Activated naive CD4-positive, alpha-beta T cell (primary cell): ENCODE measurements around the gene GHRH.

Experiments used
- DNase-seq, 4 experiments: peaks; one replicate each; lab custom pipeline; 2025; lab: John Stamatoyannopoulos, UW

Gene GHRH

DNA sequence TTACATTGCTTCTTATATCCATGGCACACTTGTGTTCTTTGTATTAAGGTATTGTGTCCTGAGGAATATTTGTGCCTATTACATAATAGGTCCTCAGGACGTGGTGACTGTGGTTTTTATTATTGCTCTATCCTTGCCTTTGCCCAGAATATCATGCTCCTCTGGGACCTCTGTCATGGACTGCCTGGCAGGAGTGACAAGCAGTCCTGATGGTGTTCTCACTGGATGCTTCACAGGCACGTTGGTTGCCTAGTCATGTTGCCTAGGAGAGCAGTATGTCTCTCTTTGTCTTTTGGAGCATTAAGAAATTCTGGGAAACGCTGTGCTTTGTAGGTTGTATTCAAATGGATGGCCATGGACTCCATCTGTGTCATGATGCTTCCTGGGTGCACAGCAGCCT lies 57.6 kb downstream of the GHRH start:
- no peak for DNase-seq

DNA sequence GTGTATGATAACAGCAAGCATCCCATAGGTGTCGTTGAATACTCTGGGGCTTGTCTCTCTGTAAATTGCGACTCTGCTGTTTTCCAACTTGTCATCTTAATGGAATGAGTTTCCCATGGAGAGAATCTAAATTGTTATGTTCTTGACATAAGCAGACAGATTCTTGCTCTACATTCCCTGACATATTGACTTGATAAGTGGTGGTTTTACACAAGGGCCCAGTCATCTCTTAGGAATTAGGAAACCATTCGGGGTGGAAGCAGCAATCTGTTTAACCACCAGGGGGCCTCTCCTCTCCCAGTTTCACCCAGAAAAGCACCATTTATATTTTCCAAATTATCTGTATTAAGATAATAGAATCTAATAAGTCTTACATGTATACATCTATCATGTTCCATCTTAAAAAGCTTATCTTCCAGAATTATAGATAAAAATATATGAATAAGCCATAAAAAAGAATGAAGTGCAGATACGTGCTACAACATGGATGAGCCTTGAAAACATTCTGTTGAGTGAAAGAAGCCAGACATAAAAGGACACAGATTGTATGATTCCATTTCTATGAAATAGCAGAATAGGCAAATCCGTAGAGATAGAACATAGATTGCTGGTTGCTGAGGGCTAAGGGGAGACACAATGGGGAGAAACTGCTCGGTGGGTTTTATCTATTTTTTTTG lies 59.2 kb downstream of the GHRH start:
- DNase-seq = no peak

GRCh38 chr20:37201827-37202162 lies 59.8 kb downstream of the GHRH start:
- no peak for DNase-seq
